ENCODE measurements around the gene SGPP1. TPM values are rescaled to one million over a fixed set of nuclear protein-coding genes. Genes with fewer than 3 reads are reported as not detected.

Gene SGPP1
- total RNA-seq, 1 experiment from 2014 or later, result 17.7 TPM

DNA sequence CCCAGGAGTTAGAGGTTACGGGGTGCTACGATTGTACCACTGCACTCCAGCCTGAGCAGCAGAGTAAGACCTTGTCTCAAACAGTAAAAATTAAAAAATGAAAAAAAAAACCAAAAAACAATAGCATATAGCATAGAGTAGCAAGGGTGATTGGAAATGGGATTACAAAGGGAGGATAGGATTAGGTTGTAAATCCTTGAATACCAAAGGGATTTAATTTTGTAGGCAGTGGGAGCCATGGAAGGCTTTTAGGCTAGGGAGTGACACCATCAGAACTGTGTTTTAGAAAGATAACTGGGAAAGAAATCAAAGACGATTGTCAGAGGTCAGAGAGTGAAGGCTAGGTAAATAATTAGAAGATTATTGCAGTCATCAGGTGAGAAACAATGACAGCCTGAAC lies 2.8 kb upstream of the SGPP1 start:
- no peak overlapping the region for H2AFZ ChIP-seq (ENCODE audit: low read depth, low read length, poor library complexity, severe bottlenecking)
- H3K36me3 ChIP-seq (ENCODE audit: control insufficient read depth in 1 of 2, insufficient read depth in 2 of 2, low read length in 2 of 2), result no peaks in the 10 kb centered on the region
- POLR2A ChIA-PET, result no interaction called here
- H3K27ac ChIP-seq (ENCODE audit: low read depth, low read length), result no peak overlapping the region
- H3K4me1 ChIP-seq (ENCODE audit: control insufficient read depth in 1 of 2, insufficient read depth in 2 of 2, low read length in 2 of 2), result peaks cover 13 to 23% of the 10 kb centered on the region in 2 experiments; a peak in 3 of 4 replicates
- intact Hi-C loops (cut with micrococcal nuclease), result no loop called here
- H3K9me3 ChIP-seq (ENCODE audit: control insufficient read depth in 1 of 2, insufficient read depth in 1 of 2, low read depth in 1 of 2, low read length in 2 of 2), result no peaks in the 10 kb centered on the region
- RAD21 ChIA-PET (ENCODE audit: low non-redundant PET in 1 of 2, low total read pairs in 2 of 2, uncharacterized antibody in 2 of 2, unreplicated experiment in 2 of 2), result no interaction called here
- TF ChIP-seq CEBPB (IDR thresholded peaks at IDR 0.05; ENCODE audit: low read depth) (no peak), CTCF (IDR thresholded peaks at IDR 0.05 in 2 of 3, conservative IDR thresholded peaks at IDR 0.05 in 1 of 3; ENCODE audit: borderline replicate concordance in 1 of 3, insufficient read depth in 1 of 3, low read depth in 2 of 3, low read length in 2 of 3) (no peak), POLR2A (IDR thresholded peaks at IDR 0.05; ENCODE audit: borderline replicate concordance, extremely low read depth, insufficient read depth, insufficient read length) (no peak), SRF (IDR thresholded peaks at IDR 0.05; ENCODE audit: low read depth) (no peak), TCF7L2 (IDR thresholded peaks at IDR 0.05; ENCODE audit: borderline replicate concordance, extremely low read depth, insufficient read depth, insufficient read length) (no peak), YY1 (IDR thresholded peaks at IDR 0.05; ENCODE audit: extremely low read depth, insufficient replicate concordance, low read depth, low read length) (no peak), POLR2AphosphoS5 (IDR thresholded peaks at IDR 0.05; ENCODE audit: low read depth, low read length) (no peak), SIN3A (IDR thresholded peaks at IDR 0.05; ENCODE audit: low read depth) (no peak), ATF3 (IDR thresholded peaks at IDR 0.05) (no peak), RAD21 (IDR thresholded peaks at IDR 0.05; ENCODE audit: low read depth) (no peak), ZNF274 (IDR thresholded peaks at IDR 0.05; ENCODE audit: low read depth, low read length) (no peak), EZH2 (IDR thresholded peaks at IDR 0.05) (no peak), ZFX (IDR thresholded peaks at IDR 0.05) (no peak), FOSL1 (IDR thresholded peaks at IDR 0.05; ENCODE audit: low read depth) (no peak), MAX (IDR thresholded peaks at IDR 0.05) (no peak), ELF1 (IDR thresholded peaks at IDR 0.05; ENCODE audit: borderline replicate concordance, low read depth) (no peak)
- TF ChIP-seq, protein P1, sequence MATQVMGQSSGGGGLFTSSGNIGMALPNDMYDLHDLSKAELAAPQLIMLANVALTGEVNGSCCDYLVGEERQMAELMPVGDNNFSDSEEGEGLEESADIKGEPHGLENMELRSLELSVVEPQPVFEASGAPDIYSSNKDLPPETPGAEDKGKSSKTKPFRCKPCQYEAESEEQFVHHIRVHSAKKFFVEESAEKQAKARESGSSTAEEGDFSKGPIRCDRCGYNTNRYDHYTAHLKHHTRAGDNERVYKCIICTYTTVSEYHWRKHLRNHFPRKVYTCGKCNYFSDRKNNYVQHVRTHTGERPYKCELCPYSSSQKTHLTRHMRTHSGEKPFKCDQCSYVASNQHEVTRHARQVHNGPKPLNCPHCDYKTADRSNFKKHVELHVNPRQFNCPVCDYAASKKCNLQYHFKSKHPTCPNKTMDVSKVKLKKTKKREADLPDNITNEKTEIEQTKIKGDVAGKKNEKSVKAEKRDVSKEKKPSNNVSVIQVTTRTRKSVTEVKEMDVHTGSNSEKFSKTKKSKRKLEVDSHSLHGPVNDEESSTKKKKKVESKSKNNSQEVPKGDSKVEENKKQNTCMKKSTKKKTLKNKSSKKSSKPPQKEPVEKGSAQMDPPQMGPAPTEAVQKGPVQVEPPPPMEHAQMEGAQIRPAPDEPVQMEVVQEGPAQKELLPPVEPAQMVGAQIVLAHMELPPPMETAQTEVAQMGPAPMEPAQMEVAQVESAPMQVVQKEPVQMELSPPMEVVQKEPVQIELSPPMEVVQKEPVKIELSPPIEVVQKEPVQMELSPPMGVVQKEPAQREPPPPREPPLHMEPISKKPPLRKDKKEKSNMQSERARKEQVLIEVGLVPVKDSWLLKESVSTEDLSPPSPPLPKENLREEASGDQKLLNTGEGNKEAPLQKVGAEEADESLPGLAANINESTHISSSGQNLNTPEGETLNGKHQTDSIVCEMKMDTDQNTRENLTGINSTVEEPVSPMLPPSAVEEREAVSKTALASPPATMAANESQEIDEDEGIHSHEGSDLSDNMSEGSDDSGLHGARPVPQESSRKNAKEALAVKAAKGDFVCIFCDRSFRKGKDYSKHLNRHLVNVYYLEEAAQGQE (IDR thresholded peaks at IDR 0.05; ENCODE audit: low read depth), result no peak
- TF ChIP-seq, protein P2, sequence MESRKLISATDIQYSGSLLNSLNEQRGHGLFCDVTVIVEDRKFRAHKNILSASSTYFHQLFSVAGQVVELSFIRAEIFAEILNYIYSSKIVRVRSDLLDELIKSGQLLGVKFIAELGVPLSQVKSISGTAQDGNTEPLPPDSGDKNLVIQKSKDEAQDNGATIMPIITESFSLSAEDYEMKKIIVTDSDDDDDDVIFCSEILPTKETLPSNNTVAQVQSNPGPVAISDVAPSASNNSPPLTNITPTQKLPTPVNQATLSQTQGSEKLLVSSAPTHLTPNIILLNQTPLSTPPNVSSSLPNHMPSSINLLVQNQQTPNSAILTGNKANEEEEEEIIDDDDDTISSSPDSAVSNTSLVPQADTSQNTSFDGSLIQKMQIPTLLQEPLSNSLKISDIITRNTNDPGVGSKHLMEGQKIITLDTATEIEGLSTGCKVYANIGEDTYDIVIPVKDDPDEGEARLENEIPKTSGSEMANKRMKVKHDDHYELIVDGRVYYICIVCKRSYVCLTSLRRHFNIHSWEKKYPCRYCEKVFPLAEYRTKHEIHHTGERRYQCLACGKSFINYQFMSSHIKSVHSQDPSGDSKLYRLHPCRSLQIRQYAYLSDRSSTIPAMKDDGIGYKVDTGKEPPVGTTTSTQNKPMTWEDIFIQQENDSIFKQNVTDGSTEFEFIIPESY (IDR thresholded peaks at IDR 0.05; ENCODE audit: extremely low read depth, insufficient replicate concordance, low read length), result no peak
- H3K27me3 ChIP-seq (ENCODE audit: insufficient read depth, low read length), result no peaks in the 10 kb centered on the region
- no peaks in the 10 kb centered on the region for H4K20me1 ChIP-seq (ENCODE audit: insufficient read depth)
- peaks cover 18% of the 10 kb centered on the region for H3K79me2 ChIP-seq (ENCODE audit: insufficient read depth, low read length)
- H3K9ac ChIP-seq (ENCODE audit: low read length), result no peak overlapping the region
- CTCF ChIA-PET, result no interaction called here
- no TSS peak for BruUV-seq (replicated peaks)
- no peak overlapping the region for H3K4me2 ChIP-seq (ENCODE audit: low read length)
- no peaks in the 10 kb centered on the region for H3K9me2 ChIP-seq (ENCODE audit: insufficient read depth)
- no peak for DNase-seq (ENCODE audit: low read depth, low spot score)
- H3K4me3 ChIP-seq (replicated peaks in 1 of 2; ENCODE audit: low read depth in 1 of 2, low read length in 2 of 2), result no peak overlapping the region
- ATAC-seq, result no peak

All from HCT116 (cell line).